GM12872 (cell line): ENCODE results near the gene ANKS1A.

Source experiments
- CTCF ChIP-seq: IDR thresholded peaks from 3 replicates; pipeline ENCODE4 v1.5.1; 2011; ENCODE audit warnings: low read depth, mild to moderate bottlenecking, low read length, moderate library complexity; ENCODE audit not compliant: insufficient read depth

Gene ANKS1A

DNA sequence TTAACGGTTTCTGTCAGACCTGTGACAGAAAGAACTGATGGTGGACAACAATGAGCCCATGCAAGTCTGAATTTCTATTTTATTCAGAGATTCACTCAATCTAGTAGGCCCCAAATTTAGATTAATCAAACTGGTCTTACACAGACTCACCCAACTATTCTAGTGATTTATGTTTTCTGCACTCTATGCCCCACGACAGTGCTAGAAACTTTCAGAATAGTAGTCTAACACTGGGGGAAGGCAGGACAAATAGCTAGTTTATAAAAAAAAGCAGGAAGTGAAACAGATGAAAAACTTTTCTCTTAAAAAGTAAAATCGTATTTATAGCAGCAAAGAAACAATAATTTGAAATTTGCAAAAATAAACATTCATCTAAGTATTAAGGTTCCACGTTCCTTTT lies 247.1 kb downstream of the ANKS1A start:
- TF ChIP-seq CTCF, result no peak

GRCh38 chr6:35139470-35139869 lies 250.4 kb downstream of the ANKS1A start:
- no peak for TF ChIP-seq CTCF

- peak; percentile 75 for TF ChIP-seq CTCF
These were observed 251.0 kb downstream of the ANKS1A start for GRCh38 chr6:35139924-35140638.

- TF ChIP-seq CTCF, result no peak
These were observed 251.6 kb downstream of the ANKS1A start for GRCh38 chr6:35140639-35141006.
